ENCODE data around the gene SPNS2.

DNA sequence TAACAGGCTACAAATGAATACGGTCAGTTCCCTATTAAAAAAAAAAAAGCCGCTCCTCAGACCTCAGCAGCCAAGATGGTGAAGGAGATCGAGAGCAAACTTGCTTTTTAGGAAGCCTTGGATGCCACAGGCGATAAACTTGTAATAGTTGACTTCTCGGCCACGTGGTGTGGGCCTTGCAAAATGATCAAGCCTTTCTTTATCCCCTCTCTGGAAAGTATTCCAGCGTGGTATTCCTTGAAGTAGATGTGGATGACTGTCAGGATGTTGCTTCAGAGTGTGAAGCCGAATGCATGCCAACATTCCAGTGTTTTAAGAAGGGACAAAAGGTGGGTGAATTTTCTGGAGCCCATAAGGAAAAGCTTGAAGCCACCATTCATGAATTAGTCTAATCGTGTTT is 73.5 kb downstream of the SPNS2 start:
- TF ChIP-seq, protein P1, sequence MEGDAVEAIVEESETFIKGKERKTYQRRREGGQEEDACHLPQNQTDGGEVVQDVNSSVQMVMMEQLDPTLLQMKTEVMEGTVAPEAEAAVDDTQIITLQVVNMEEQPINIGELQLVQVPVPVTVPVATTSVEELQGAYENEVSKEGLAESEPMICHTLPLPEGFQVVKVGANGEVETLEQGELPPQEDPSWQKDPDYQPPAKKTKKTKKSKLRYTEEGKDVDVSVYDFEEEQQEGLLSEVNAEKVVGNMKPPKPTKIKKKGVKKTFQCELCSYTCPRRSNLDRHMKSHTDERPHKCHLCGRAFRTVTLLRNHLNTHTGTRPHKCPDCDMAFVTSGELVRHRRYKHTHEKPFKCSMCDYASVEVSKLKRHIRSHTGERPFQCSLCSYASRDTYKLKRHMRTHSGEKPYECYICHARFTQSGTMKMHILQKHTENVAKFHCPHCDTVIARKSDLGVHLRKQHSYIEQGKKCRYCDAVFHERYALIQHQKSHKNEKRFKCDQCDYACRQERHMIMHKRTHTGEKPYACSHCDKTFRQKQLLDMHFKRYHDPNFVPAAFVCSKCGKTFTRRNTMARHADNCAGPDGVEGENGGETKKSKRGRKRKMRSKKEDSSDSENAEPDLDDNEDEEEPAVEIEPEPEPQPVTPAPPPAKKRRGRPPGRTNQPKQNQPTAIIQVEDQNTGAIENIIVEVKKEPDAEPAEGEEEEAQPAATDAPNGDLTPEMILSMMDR (IDR thresholded peaks at IDR 0.05) = no peak
- TF ChIP-seq EZH2 (IDR thresholded peaks at IDR 0.05) = no peak

Measured in neural progenitor cell (in vitro differentiated cells).